DOHH2 (cell line): ENCODE results near the gene SLC27A2.

Source experiments
- H3F3A ChIP-seq: fragments of 200-600 bp; sonication (generic), shearing (Covaris generic); 2 replicates; pipeline ENCODE4 v1.6.0; 2016; ENCODE audit warnings: antibody characterized with exemption, mild to moderate bottlenecking; ENCODE audit not compliant: control insufficient read depth, insufficient read depth
- H3K27ac ChIP-seq: fragments of 200-600 bp; sonication (generic); 2 replicates; pipeline ENCODE4 v1.5.1; 2014; ENCODE audit warnings: low read depth, mild to moderate bottlenecking, low read length, moderate library complexity
- H3K27me3 ChIP-seq: fragments of 200-600 bp; sonication (generic); 2 replicates; pipeline ENCODE4 v1.6.1; 2014; ENCODE audit warnings: mild to moderate bottlenecking, low read length, mixed read lengths; ENCODE audit not compliant: control insufficient read depth
- H3K36me3 ChIP-seq: fragments of 200-600 bp; sonication (generic); 2 replicates; pipeline ENCODE4 v1.6.1; 2014; ENCODE audit warnings: mild to moderate bottlenecking, low read length, moderate library complexity, mixed read lengths; ENCODE audit not compliant: control insufficient read depth
- H3K4me1 ChIP-seq: fragments of 200-600 bp; sonication (generic); 2 replicates; pipeline ENCODE4 v1.6.1; 2014; ENCODE audit warnings: mild to moderate bottlenecking, low read length, mixed read lengths; ENCODE audit not compliant: control insufficient read depth
- H3K4me2 ChIP-seq: fragments of 200-600 bp; sonication (generic); 2 replicates; pipeline ENCODE4 v1.6.0; 2014; ENCODE audit warnings: mild to moderate bottlenecking, low read length, moderate library complexity
- H3K4me3 ChIP-seq: fragments of 200-600 bp; sonication (generic); 2 replicates; pipeline ENCODE4 v1.5.1; 2014; ENCODE audit warnings: mild to moderate bottlenecking, low read length, mixed read lengths
- H3K79me2 ChIP-seq: fragments of 200-600 bp; sonication (generic); 2 replicates; pipeline ENCODE4 v1.6.1; 2014; ENCODE audit warnings: mild to moderate bottlenecking, low read length, mixed read lengths; ENCODE audit not compliant: control insufficient read depth
- H3K9me2 ChIP-seq: fragments of 200-600 bp; sonication (generic); replicated peaks from 2 replicates; pipeline ENCODE4 v1.6.1; 2014; ENCODE audit warnings: mild to moderate bottlenecking, low read length, mixed read lengths; ENCODE audit not compliant: control insufficient read depth
- H3K9me3 ChIP-seq: fragments of 200-600 bp; sonication (generic); 2 replicates; pipeline ENCODE4 v1.6.1; 2014; ENCODE audit warnings: antibody characterized with exemption, low read length, mixed read lengths; ENCODE audit not compliant: control insufficient read depth, insufficient read depth
- H4K20me1 ChIP-seq: fragments of 200-600 bp; sonication (generic); 2 replicates; pipeline ENCODE4 v1.6.0; 2014; ENCODE audit warnings: low read depth, mild to moderate bottlenecking, antibody characterized with exemption, low read length, moderate library complexity; ENCODE audit not compliant: control insufficient read depth, insufficient read depth
- CTCF ChIP-seq: fragments of 200-600 bp; sonication (generic); IDR thresholded peaks from one replicate; pipeline ENCODE4 v1.5.1; 2014; ENCODE audit warnings: antibody characterized with exemption, mild to moderate bottlenecking, low read depth, low read length; ENCODE audit not compliant: poor library complexity, severe bottlenecking
- EZH2phosphoT487 ChIP-seq: fragments of 200-600 bp; sonication (generic); IDR thresholded peaks from 2 replicates; pipeline ENCODE4 v1.6.1; 2017; ENCODE audit warnings: borderline replicate concordance, mild to moderate bottlenecking, antibody characterized with exemption, low read length, moderate library complexity, mixed read lengths

SLC27A2 gene

GRCh38 chr15:50164458-50164857, 17.5 kb upstream of the SLC27A2 start:
- no peaks in the 10 kb centered on the region for H3K9me2 ChIP-seq
- H3K36me3 ChIP-seq: no peaks in the 10 kb centered on the region
- H3K4me2 ChIP-seq: no peak overlapping the region
- no peaks in the 10 kb centered on the region for H3F3A ChIP-seq
- H3K27me3 ChIP-seq: peaks cover 2% of the 10 kb centered on the region; the same call in 1 of the 2 replicates
- no peak overlapping the region for H3K27ac ChIP-seq
- H3K9me3 ChIP-seq: no peaks in the 10 kb centered on the region
- H3K79me2 ChIP-seq: no peaks in the 10 kb centered on the region
- TF ChIP-seq CTCF: no peak
- no peak for TF ChIP-seq EZH2phosphoT487
- no peaks in the 10 kb centered on the region for H3K4me1 ChIP-seq
- H3K4me3 ChIP-seq: no peak overlapping the region
- no peaks in the 10 kb centered on the region for H4K20me1 ChIP-seq

- Histone ChIP-seq H3K36me3 (no peaks in the 10 kb centered on the region), H4K20me1 (no peaks in the 10 kb centered on the region), H3K4me1 (no peaks in the 10 kb centered on the region), H3K9me2 (no peaks in the 10 kb centered on the region), H3K9me3 (no peaks in the 10 kb centered on the region), H3F3A (no peaks in the 10 kb centered on the region), H3K79me2 (no peaks in the 10 kb centered on the region), H3K4me2 (no peak overlapping the region), H3K27me3 (peaks cover 2% of the 10 kb centered on the region; the same call in 1 of the 2 replicates), H3K27ac (no peak overlapping the region), H3K4me3 (no peak overlapping the region)
- TF ChIP-seq CTCF: no peak
- TF ChIP-seq EZH2phosphoT487: no peak
Measured at GRCh38 chr15:50166216-50166615, 15.8 kb upstream of the SLC27A2 start.

GRCh38 chr15:50167110-50167509, 14.9 kb upstream of the SLC27A2 start:
- no peaks in the 10 kb centered on the region for H3K36me3 ChIP-seq
- no peaks in the 10 kb centered on the region for H3F3A ChIP-seq
- no peaks in the 10 kb centered on the region for H4K20me1 ChIP-seq
- H3K9me2 ChIP-seq: no peaks in the 10 kb centered on the region
- H3K27me3 ChIP-seq: peaks cover 2% of the 10 kb centered on the region; the same call in 1 of the 2 replicates
- no peak overlapping the region for H3K27ac ChIP-seq
- no peaks in the 10 kb centered on the region for H3K4me1 ChIP-seq
- H3K9me3 ChIP-seq: no peaks in the 10 kb centered on the region
- no peak overlapping the region for H3K4me2 ChIP-seq
- TF ChIP-seq EZH2phosphoT487 (no peak), CTCF (no peak)
- no peaks in the 10 kb centered on the region for H3K79me2 ChIP-seq
- no peak overlapping the region for H3K4me3 ChIP-seq
